ENCODE results near the gene NME9.

NME9 gene

GRCh38 chr3:138374573-138375134 lies 45.0 kb upstream of the NME9 start:
- Histone ChIP-seq H3K36me3 (ENCODE audit: control insufficient read depth in 2 of 2, insufficient read depth in 1 of 2, low read length in 2 of 2) (no peaks in the 10 kb centered on the region), H3K4me1 (ENCODE audit: control insufficient read depth, insufficient read depth, low read length) (no peaks in the 10 kb centered on the region), H3K27ac (ENCODE audit: extremely low read depth, low read depth, low read length) (no peak overlapping the region), H3K9me3 (ENCODE audit: control insufficient read depth, insufficient read depth, low read depth, low read length) (no peaks in the 10 kb centered on the region), H3K4me3 (ENCODE audit: low read depth, low read length) (no peak overlapping the region)
- ChIA-PET POLR2A (no interaction called here), CTCF (interaction anchor here (0.5 kb wide), 1 partner anchor 567 kb away, joined by 4 read pairs; no protein-coding TSS in a partner anchor)
- TF ChIP-seq, protein P1, sequence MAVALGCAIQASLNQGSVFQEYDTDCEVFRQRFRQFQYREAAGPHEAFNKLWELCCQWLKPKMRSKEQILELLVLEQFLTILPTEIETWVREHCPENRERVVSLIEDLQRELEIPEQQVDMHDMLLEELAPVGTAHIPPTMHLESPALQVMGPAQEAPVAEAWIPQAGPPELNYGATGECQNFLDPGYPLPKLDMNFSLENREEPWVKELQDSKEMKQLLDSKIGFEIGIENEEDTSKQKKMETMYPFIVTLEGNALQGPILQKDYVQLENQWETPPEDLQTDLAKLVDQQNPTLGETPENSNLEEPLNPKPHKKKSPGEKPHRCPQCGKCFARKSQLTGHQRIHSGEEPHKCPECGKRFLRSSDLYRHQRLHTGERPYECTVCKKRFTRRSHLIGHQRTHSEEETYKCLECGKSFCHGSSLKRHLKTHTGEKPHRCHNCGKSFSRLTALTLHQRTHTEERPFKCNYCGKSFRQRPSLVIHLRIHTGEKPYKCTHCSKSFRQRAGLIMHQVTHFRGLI (tag by site-specific recombination; IDR thresholded peaks at IDR 0.05), result no peak
- TF ChIP-seq, protein P2, sequence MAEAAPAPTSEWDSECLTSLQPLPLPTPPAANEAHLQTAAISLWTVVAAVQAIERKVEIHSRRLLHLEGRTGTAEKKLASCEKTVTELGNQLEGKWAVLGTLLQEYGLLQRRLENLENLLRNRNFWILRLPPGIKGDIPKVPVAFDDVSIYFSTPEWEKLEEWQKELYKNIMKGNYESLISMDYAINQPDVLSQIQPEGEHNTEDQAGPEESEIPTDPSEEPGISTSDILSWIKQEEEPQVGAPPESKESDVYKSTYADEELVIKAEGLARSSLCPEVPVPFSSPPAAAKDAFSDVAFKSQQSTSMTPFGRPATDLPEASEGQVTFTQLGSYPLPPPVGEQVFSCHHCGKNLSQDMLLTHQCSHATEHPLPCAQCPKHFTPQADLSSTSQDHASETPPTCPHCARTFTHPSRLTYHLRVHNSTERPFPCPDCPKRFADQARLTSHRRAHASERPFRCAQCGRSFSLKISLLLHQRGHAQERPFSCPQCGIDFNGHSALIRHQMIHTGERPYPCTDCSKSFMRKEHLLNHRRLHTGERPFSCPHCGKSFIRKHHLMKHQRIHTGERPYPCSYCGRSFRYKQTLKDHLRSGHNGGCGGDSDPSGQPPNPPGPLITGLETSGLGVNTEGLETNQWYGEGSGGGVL (tag by site-specific recombination; IDR thresholded peaks at IDR 0.05), result no peak
- TF ChIP-seq ZBTB7A (tag by site-specific recombination; IDR thresholded peaks at IDR 0.05; ENCODE audit: low read depth), result no peak
- TF ChIP-seq ZSCAN4 (tag by site-specific recombination; IDR thresholded peaks at IDR 0.05), result no peak
- TF ChIP-seq ZEB2 (tag by site-specific recombination; IDR thresholded peaks at IDR 0.05), result no peak
- TF ChIP-seq ZIC2 (tag by site-specific recombination; IDR thresholded peaks at IDR 0.05), result no peak

GRCh38 chr3:138373736-138374094 lies 44.1 kb upstream of the NME9 start:
- ChIA-PET CTCF (interaction anchor here (1.0 kb wide), 1 partner anchor 901 kb away, joined by 3 read pairs; no protein-coding TSS in a partner anchor), POLR2A (no interaction called here)
- Histone ChIP-seq H3K27ac (ENCODE audit: extremely low read depth, low read depth, low read length) (no peak overlapping the region), H3K36me3 (ENCODE audit: control insufficient read depth in 2 of 2, insufficient read depth in 1 of 2, low read length in 2 of 2) (no peaks in the 10 kb centered on the region), H3K4me1 (ENCODE audit: control insufficient read depth, insufficient read depth, low read length) (no peaks in the 10 kb centered on the region), H3K9me3 (ENCODE audit: control insufficient read depth, insufficient read depth, low read depth, low read length) (no peaks in the 10 kb centered on the region), H3K4me3 (ENCODE audit: low read depth, low read length) (no peak overlapping the region)
- TF ChIP-seq ZFHX2 (tag by site-specific recombination; conservative IDR thresholded peaks at IDR 0.05) (no peak), ZNF426 (tag by site-specific recombination; IDR thresholded peaks at IDR 0.05) (peak; percentile 66), ZBTB8A (tag by site-specific recombination; IDR thresholded peaks at IDR 0.05) (peak; percentile 45), ZNF223 (tag by site-specific recombination; IDR thresholded peaks at IDR 0.05) (no peak), ZNF248 (tag by site-specific recombination; IDR thresholded peaks at IDR 0.05) (no peak), ZBTB11 (tag by site-specific recombination; conservative IDR thresholded peaks at IDR 0.05; ENCODE audit: low read depth) (peak; percentile 69; the same call in 1 of the 2 replicates), ZBTB21 (tag by site-specific recombination; IDR thresholded peaks at IDR 0.05) (no peak), BCL11A (tag by site-specific recombination; IDR thresholded peaks at IDR 0.05; ENCODE audit: low read depth) (no peak), ZXDB (tag by site-specific recombination; IDR thresholded peaks at IDR 0.05) (0 out of 2 replicates have a peak, but pooled peaks have one; percentile 30)
- TF ChIP-seq, protein P3, sequence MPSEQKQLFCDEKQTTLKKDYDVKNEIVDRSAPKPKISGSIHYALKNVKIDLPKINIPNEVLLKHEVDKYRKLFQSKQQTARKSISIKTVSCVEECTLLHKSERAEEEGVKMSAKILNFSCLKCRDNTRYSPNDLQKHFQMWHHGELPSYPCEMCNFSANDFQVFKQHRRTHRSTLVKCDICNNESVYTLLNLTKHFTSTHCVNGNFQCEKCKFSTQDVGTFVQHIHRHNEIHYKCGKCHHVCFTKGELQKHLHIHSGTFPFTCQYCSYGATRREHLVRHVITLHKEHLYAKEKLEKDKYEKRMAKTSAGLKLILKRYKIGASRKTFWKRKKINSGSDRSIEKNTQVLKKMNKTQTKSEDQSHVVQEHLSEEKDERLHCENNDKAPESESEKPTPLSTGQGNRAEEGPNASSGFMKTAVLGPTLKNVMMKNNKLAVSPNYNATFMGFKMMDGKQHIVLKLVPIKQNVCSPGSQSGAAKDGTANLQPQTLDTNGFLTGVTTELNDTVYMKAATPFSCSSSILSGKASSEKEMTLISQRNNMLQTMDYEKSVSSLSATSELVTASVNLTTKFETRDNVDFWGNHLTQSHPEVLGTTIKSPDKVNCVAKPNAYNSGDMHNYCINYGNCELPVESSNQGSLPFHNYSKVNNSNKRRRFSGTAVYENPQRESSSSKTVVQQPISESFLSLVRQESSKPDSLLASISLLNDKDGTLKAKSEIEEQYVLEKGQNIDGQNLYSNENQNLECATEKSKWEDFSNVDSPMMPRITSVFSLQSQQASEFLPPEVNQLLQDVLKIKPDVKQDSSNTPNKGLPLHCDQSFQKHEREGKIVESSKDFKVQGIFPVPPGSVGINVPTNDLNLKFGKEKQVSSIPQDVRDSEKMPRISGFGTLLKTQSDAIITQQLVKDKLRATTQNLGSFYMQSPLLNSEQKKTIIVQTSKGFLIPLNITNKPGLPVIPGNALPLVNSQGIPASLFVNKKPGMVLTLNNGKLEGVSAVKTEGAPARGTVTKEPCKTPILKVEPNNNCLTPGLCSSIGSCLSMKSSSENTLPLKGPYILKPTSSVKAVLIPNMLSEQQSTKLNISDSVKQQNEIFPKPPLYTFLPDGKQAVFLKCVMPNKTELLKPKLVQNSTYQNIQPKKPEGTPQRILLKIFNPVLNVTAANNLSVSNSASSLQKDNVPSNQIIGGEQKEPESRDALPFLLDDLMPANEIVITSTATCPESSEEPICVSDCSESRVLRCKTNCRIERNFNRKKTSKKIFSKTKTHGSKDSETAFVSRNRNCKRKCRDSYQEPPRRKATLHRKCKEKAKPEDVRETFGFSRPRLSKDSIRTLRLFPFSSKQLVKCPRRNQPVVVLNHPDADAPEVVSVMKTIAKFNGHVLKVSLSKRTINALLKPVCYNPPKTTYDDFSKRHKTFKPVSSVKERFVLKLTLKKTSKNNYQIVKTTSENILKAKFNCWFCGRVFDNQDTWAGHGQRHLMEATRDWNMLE (tag by site-specific recombination; conservative IDR thresholded peaks at IDR 0.05; ENCODE audit: low read depth), result peak; percentile 80
- TF ChIP-seq, protein P4, sequence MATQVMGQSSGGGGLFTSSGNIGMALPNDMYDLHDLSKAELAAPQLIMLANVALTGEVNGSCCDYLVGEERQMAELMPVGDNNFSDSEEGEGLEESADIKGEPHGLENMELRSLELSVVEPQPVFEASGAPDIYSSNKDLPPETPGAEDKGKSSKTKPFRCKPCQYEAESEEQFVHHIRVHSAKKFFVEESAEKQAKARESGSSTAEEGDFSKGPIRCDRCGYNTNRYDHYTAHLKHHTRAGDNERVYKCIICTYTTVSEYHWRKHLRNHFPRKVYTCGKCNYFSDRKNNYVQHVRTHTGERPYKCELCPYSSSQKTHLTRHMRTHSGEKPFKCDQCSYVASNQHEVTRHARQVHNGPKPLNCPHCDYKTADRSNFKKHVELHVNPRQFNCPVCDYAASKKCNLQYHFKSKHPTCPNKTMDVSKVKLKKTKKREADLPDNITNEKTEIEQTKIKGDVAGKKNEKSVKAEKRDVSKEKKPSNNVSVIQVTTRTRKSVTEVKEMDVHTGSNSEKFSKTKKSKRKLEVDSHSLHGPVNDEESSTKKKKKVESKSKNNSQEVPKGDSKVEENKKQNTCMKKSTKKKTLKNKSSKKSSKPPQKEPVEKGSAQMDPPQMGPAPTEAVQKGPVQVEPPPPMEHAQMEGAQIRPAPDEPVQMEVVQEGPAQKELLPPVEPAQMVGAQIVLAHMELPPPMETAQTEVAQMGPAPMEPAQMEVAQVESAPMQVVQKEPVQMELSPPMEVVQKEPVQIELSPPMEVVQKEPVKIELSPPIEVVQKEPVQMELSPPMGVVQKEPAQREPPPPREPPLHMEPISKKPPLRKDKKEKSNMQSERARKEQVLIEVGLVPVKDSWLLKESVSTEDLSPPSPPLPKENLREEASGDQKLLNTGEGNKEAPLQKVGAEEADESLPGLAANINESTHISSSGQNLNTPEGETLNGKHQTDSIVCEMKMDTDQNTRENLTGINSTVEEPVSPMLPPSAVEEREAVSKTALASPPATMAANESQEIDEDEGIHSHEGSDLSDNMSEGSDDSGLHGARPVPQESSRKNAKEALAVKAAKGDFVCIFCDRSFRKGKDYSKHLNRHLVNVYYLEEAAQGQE (tag by site-specific recombination; IDR thresholded peaks at IDR 0.05), result 0 out of 2 replicates have a peak, but pooled peaks have one; percentile 41
